Endothelial cell (in vitro differentiated cells): Measurements from ENCODE around the gene GPR42. TPM values are rescaled to one million over a fixed set of nuclear protein-coding genes. Genes with fewer than 3 reads are reported as not detected.

Experiments used
- DNase-seq: peaks from one replicate; pipeline ENCODE4 v3.0.0; 2021; ENCODE audit warnings: low spot score
- H3K27ac Mint-ChIP-seq: one replicate; pipeline ENCODE4 v1.8.0; 2021; ENCODE audit warnings: mixed read lengths, inconsistent platforms; ENCODE audit not compliant: unreplicated experiment
- H3K27me3 Mint-ChIP-seq: one replicate; pipeline ENCODE4 v1.8.0; 2021; ENCODE audit warnings: mild to moderate bottlenecking, moderate library complexity, mixed read lengths, inconsistent platforms; ENCODE audit not compliant: unreplicated experiment
- H3K36me3 Mint-ChIP-seq: one replicate; pipeline ENCODE4 v1.8.0; 2021; ENCODE audit warnings: mild to moderate bottlenecking, low read depth, mixed read lengths, inconsistent platforms; ENCODE audit not compliant: unreplicated experiment
- H3K4me1 Mint-ChIP-seq: one replicate; pipeline ENCODE4 v1.8.0; 2021; ENCODE audit warnings: mild to moderate bottlenecking, mixed read lengths, inconsistent platforms; ENCODE audit not compliant: unreplicated experiment
- H3K4me3 Mint-ChIP-seq: one replicate; pipeline ENCODE4 v1.8.0; 2021; ENCODE audit warnings: mild to moderate bottlenecking, mixed read lengths, inconsistent platforms; ENCODE audit not compliant: unreplicated experiment
- H3K9me3 Mint-ChIP-seq: one replicate; pipeline ENCODE4 v1.8.0; 2021; ENCODE audit warnings: mixed read lengths, inconsistent platforms; ENCODE audit not compliant: unreplicated experiment
- CTCF ChIP-seq: fragments of 200-600 bp; sonication (generic); IDR thresholded peaks from one replicate; pipeline ENCODE4 v1.5.0; 2021; ENCODE audit warnings: antibody characterized with exemption; ENCODE audit not compliant: unreplicated experiment
- total RNA-seq: library from RNA; stranded (reverse); fragmentation: NEBNext Ultra II Directional; extraction: Animal tissue kit (Norgen Biotek cat#: 25700); gene quantifications from one replicate; pipeline ENCODE4 v1.2.1, GENCODE V29; 2021; ENCODE audit not compliant: unreplicated experiment

GPR42 gene
- total RNA-seq, 1 donor from 2014 or later, result not detected

DNA sequence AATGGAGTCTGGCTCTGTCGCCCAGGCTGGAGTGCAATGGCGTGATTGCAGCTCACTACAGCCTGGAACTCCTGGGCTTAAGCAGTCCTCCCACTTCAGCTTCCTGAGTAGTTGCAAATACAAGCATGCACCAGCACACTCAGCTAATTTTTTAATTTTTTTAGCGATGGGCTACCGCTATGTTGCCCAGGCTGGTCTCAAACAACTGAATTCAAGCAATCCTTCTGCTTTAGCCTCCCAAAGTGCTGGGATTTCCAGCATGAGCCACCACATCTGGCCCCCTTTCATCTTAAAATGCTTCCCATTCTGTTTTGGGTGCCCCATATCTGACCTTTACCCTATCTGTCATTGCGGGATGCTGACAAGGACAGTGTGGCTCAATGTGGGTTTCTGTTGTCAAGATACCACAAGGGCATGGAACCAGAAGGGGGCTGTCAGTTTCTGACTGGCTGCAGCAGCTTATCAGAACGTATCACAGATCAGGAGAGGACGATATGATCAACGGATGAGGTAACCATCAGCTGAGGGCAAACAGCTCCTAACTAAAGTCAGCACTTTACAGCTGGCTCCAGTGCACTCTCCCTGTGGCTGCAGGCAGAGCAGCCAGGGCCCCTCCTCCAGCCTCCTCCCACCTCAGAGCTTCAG, 32.4 kb downstream of the GPR42 start:
- TF ChIP-seq CTCF, result no peak
- DNase-seq, result no peak
- H3K4me1 Mint-ChIP-seq, result no peaks in the 10 kb centered on the region
- no peaks in the 10 kb centered on the region for H3K9me3 Mint-ChIP-seq
- peaks cover 6% of the 10 kb centered on the region for H3K27me3 Mint-ChIP-seq
- no peak overlapping the region for H3K27ac Mint-ChIP-seq
- no peak overlapping the region for H3K4me3 Mint-ChIP-seq
- H3K36me3 Mint-ChIP-seq, result no peaks in the 10 kb centered on the region

DNA sequence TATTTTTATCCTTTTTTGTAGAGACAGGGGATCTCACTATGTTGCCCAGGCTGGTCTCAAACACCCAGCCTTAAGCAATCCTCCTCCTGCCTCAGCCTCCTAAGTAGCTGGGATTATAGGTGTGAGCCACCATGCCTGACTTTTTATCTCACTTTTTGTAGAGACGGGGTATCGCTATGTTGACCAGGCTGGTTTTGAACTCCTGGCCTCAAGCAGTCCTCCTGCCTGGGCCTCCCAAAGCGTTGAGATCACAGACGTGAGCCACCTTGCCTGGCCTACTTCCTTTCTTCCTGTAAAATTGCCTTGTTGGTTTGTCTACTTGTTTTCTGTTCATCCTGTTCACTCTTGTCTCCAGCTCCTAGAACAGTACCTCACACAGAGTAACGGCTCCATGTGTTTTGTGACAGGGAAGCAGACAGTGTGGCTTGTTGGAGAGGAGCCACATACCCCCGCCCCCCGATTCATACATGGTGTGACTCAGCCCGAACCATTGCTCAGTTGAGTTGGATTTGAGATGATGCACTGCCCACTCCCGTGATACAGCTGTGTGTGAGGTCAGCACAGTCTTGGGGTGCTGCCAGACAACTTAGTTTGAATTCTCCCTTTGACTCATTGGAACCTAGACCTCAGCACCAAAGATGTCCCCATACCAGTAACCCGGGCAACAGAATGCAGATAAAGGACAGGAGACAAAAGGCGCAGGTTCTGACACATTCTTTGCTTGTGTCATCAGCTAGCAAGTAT, 34.2 kb downstream of the GPR42 start:
- TF ChIP-seq CTCF, result no peak
- no peak for DNase-seq
- H3K9me3 Mint-ChIP-seq, result no peaks in the 10 kb centered on the region
- no peak overlapping the region for H3K27ac Mint-ChIP-seq
- peaks cover 7% of the 10 kb centered on the region for H3K27me3 Mint-ChIP-seq
- no peaks in the 10 kb centered on the region for H3K36me3 Mint-ChIP-seq
- H3K4me1 Mint-ChIP-seq, result peaks cover 4% of the 10 kb centered on the region
- H3K4me3 Mint-ChIP-seq, result no peak overlapping the region

DNA sequence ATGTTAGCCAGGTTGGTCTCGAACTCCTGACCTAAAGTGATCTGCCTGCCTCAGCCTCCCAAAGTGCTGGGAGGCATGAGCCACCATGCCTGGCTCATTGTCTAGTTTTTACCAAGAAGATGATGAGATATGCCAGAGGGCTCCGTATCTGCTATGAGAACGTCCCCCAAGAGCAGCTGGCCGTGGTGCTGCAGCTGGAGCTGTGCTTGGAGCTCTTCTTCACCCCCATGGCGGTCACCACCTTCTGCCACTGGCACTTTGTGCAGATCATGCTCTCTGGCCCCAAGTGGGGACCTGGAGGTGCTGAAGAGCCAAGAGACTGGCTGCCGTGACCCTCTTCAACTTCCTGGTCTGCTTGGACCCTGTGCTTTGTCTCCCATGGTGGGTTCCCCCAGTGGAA, 36.8 kb downstream of the GPR42 start:
- no peak overlapping the region for H3K27ac Mint-ChIP-seq
- H3K27me3 Mint-ChIP-seq, result peaks cover 3% of the 10 kb centered on the region
- H3K36me3 Mint-ChIP-seq, result no peaks in the 10 kb centered on the region

GRCh38 chr19:35408284-35409171, 37.7 kb downstream of the GPR42 start:
- H3K36me3 Mint-ChIP-seq, result no peaks in the 10 kb centered on the region
- peaks cover 5% of the 10 kb centered on the region for H3K27me3 Mint-ChIP-seq
- H3K4me3 Mint-ChIP-seq, result no peak overlapping the region
- peaks cover 4% of the 10 kb centered on the region for H3K4me1 Mint-ChIP-seq
- no peak for DNase-seq
- H3K9me3 Mint-ChIP-seq, result no peaks in the 10 kb centered on the region
- TF ChIP-seq CTCF, result no peak
- H3K27ac Mint-ChIP-seq, result no peak overlapping the region

More for the DNA sequence above, 36.8 kb downstream of the GPR42 start:
- no peak for DNase-seq
- H3K4me1 Mint-ChIP-seq, result peaks cover 4% of the 10 kb centered on the region
- no peaks in the 10 kb centered on the region for H3K9me3 Mint-ChIP-seq
- no peak for TF ChIP-seq CTCF
- no peak overlapping the region for H3K4me3 Mint-ChIP-seq
